Stimulated activated CD4-positive, alpha-beta T cell treated with anti-CD3 and anti-CD28 coated beads, Interleukin-12 subunit alpha, Interleukin-12 subunit beta, amount 100 ng/mL, for 48 hours (primary cell): ENCODE data around the gene HFE.
"Not testable (repeated sequence)": the region's sequence is repeated elsewhere in the genome, so short reads cannot be mapped to it uniquely, and the experiment has no call there.

Experiments
- DNase-seq, 3 donors: peaks; one replicate each; pipeline ENCODE4 v3.0.0-alpha.2; 2020; ENCODE audit warnings: low read depth in 2 of 3, low spot score in 1 of 3

HFE gene, protein sequence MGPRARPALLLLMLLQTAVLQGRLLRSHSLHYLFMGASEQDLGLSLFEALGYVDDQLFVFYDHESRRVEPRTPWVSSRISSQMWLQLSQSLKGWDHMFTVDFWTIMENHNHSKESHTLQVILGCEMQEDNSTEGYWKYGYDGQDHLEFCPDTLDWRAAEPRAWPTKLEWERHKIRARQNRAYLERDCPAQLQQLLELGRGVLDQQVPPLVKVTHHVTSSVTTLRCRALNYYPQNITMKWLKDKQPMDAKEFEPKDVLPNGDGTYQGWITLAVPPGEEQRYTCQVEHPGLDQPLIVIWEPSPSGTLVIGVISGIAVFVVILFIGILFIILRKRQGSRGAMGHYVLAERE

DNA sequence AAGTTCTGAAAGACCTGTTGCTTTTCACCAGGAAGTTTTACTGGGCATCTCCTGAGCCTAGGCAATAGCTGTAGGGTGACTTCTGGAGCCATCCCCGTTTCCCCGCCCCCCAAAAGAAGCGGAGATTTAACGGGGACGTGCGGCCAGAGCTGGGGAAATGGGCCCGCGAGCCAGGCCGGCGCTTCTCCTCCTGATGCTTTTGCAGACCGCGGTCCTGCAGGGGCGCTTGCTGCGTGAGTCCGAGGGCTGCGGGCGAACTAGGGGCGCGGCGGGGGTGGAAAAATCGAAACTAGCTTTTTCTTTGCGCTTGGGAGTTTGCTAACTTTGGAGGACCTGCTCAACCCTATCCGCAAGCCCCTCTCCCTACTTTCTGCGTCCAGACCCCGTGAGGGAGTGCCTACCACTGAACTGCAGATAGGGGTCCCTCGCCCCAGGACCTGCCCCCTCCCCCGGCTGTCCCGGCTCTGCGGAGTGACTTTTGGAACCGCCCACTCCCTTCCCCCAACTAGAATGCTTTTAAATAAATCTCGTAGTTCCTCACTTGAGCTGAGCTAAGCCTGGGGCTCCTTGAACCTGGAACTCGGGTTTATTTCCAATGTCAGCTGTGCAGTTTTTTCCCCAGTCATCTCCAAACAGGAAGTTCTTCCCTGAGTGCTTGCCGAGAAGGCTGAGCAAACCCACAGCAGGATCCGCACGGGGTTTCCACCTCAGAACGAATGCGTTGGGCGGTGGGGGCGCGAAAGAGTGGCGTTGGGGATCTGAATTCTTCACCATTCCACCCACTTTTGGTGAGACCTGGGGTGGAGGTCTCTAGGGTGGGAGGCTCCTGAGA, at the start of gene HFE:
Gene HFE (plus strand): TSS at position 146 of the 832 bp plus-strand sequence. CDS start 12 bp downstream, at position 158.
- DNase-seq = no peak

DNA sequence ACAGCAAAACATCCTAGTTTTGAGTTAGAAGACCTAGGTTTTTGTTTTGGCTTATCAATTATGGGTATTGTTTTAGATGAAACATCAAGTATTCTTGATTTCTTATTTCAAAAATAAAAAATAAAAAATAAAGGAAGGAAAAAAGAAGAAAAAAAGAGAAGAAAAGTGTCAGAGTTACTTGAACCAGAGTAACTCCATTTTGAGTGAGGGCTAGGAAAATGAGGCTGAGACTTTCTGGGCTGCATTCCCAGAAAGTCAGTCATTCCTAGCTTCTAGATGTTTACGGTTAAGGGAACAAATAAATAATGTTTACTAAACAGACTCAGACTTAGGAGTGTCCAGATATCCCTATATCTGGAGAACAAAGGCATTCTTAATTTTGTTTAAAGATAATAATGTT, 45.3 kb upstream of the HFE start:
- DNase-seq = no peak

DNA sequence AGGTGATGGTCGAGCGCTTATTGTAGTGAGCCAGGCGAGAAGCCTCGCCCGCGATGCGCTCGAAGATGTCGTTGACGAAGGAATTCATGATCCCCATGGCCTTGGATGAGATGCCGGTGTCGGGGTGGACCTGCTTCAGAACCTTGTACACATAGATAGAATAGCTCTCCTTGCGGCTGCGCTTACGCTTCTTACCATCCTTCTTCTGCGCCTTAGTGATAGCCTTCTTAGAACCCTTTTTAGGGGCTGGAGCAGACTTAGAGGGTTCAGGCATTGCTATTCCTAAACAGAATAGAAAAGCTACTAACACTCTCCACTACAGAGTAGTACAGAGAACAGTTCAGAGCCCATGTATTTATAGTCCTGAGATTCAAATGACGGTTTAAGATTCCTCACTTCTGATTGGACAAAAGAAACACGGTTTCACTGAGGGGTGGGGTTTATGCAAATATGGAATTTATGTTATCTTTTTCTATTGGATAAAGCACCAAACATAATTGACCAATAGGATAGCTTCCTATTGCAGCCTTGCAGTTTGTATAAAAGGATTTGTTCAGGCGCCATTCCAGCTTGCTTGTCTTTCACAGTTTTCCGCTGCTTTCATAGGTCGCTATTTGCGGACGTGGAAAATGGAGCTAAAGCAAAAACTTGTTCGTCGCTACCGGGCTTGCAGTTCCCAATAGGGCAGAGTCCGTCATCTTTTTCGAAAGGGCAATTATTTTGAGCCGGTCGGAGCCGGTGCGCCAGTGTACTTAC, 43.7 kb upstream of the HFE start:
- peak in 1 of 3 donors; percentile 62 for DNase-seq

DNA sequence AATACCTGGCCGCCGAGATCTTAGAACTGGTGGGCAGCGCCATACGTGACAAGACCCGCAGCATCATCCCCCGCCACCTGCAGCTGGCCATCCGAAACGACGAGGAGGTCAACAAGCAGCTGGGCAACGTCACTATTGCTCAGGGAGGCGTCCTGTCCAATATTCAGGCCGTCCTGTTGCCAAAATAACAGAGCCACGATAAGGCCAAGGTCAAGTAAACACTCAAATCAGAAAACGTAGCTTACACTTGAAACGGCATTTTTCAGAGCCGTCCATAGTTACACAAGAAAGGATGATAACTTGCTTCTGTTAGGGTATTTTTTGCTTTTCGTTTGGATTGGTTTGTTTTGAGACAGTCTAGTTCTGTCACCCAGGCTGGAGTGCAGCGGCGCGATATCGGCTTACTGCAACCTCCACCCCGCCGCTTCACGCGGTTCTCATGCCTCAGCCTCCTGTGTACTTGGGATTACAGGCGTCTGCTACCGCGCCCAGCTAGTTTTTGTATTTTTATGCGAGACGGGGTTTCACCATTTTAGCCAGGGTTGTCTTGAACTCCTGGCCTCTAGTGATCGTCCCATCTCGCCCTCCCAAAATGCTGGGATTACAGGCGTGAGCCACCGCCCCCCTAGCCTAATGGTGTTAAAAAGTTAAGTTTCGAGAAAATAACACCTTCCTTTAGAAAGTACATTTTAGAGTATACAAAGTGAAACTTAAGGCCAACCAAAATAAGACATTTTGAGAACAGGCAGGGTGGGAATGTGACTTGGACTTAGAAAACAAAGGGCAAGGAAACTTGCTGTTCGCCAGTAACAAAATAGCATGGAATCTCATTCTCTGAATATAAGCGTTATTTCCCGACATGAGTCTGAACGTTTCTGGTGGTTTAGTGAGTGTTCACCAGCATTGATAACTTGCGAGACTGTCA, 42.8 kb upstream of the HFE start:
- peak in 1 of 3 donors; percentile 31 for DNase-seq

DNA sequence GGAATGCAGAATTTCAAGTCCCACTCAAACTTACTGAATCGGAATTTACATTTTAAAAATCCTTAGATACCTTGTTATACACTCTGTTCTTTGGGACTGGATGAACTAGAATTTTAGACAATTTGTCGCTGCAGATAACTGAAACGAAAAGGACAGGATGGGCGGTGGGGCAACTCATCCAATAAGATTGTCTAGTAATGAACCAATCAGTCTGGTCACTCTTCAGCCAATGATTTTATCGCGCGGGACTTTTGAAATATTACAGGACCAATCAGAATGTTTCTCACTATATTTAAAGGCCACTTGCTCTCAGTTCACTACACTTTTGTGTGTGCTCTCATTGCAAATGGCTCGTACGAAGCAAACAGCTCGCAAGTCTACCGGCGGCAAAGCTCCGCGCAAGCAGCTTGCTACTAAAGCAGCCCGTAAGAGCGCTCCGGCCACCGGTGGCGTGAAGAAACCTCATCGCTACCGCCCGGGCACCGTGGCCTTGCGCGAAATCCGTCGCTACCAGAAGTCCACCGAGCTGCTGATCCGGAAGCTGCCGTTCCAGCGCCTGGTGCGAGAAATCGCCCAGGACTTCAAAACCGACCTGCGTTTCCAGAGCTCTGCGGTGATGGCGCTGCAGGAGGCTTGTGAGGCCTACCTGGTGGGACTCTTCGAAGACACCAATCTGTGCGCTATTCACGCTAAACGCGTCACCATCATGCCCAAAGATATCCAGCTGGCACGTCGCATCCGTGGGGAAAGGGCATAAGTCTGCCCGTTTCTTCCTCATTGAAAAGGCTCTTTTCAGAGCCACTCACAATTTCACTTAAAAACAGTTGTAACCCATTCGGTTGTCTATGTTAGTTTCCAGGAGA, 41.9 kb upstream of the HFE start:
- DNase-seq = peak in 2 of 3 donors; percentile 61 to 81

DNA sequence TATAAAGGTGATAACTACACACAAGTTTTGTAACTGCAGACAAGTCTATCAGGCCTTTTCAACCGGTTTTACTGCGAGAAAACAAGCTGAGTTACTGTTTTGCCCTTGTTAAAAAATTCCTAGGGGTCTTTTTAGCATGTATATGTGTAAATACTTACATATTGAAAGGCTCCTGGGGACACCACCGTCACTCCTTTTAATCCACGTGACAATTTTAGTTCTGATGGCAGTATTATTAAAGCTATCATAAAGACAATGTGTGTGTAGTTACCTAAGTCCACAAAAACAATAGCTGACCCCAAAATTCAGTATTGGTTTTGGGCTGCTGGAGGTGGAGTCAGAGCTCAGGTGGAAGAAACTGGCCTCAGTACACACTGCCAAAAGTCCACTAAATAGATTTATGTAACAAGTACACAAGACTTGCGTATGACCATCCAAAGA, 41.3 kb upstream of the HFE start:
- DNase-seq = no peak

DNA sequence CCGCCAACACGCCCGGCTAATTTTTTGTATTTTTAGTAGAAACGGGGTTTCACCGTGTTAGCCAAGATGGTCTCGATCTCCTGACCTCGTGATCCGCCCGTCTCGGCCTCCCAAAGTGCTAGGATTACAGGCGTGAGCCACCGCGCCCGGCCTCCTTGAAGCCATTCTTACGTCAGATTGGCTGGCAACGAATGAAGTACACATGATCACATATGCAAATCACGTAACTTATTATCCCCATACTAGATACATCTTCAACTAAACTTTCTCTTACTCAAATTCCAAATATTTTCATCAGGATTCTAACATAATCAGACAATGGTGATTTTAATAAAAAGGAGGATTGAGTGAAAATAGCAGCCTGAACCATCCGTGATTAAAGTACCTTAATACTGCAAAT, 39.9 kb upstream of the HFE start:
- DNase-seq = not testable (repeated sequence)

DNA sequence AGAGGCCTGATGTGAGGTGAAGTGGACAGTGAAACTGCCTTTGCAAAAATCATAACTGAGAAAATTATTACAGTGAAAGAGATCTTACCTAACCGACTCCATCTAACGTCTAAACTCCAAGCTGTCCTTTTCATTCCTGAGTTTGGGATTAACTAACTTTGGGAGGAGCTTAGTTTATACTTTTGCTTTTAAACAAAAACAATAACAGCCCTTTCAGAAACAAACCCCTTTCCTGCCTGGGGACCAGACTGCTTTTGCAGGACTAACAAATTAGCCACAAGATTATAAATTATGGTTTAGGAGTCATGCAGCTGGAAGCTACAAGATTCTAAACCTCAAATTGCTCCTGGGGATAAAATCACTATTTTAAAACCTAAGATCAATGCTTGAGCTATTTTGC, 38.6 kb upstream of the HFE start:
- no peak for DNase-seq

DNA sequence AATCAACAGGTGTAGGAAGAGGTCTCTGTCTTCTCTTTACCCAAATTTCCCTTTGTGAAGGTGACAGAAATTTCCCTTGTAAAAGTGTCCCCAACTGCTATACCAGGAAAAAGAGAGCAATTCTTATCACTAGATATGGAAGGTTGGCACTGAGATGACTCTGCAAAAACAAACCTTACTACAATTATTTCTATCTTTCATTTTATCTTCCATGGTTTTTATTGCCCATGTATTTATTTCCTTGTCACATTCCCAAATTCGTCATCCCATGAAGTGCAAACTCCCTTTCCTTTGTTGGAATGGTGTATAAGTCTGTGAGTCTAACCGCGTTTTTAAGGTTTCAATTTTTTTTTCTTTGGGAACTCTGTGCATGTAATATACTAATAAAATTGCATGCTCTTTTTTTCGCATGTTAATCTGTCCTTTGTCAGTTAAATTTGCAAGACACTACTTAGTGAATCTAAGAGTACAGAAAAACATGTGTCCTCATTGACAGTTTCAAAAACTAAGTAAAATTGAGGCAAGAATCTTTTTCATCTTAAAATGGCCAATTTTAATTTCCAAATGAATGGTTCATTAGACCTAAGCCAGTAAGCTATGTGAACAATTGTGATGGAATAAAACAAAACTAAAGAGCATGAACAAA, 35.4 kb upstream of the HFE start:
- no peak for DNase-seq

DNA sequence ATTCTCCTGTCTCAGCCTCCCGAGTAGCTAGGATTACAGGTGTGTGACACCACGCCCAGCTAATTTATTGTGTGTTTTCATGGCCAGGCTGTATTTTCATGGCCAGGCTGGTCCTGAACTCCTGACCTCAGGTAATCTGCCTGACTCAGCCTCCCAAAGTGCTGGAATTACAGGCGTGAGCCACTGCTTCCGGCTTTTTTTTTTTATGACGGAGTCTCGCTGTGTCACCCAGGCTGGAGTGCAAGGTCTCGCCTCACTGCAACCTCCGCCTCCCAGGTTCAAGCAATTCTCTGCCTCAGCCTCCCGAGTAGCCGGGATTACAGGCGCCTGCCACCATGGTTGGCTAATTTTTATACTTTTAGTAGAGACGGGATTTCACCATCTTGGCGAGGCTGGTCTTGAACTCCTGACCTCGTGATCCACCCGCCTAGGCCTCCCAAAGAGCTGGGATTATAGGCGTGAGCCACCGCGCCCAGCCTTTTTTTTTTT, 34.4 kb upstream of the HFE start:
- DNase-seq = not testable (repeated sequence)

DNA sequence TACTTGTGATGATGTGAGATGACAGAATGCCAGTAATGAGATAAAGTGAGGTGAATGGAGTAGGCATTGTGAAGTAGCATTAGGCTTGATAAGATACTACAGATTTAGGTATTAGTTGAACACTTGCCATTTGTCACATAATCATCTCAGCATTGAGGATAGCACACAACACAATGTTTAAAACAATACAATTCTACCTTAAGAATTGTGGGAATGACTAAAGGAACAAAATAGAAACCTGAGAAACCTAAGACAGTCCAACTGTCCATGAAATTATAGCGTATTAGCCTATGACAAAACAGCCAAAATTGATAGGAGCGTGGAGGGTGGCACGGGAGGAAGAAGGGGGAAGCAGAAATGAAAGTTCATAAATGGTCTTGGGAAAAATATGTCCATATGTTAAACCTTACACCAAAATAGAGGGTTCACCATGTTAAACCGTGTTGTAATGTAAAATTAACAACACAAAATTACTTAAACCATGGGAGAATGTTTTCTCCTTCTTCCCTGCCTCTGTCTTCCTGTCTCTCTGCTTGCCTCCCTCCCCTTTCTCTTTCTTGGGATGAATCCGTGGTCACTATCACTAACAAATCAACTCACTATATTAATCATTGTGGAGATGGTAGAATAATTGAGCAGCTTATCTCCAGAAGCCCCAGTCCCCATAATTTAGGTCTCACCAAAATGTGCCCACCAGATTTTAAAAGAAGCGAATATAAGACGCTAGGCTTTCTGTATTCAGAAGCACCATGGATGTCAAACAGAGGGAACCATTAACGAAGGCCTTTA, 33.0 kb upstream of the HFE start:
- DNase-seq = no peak

DNA sequence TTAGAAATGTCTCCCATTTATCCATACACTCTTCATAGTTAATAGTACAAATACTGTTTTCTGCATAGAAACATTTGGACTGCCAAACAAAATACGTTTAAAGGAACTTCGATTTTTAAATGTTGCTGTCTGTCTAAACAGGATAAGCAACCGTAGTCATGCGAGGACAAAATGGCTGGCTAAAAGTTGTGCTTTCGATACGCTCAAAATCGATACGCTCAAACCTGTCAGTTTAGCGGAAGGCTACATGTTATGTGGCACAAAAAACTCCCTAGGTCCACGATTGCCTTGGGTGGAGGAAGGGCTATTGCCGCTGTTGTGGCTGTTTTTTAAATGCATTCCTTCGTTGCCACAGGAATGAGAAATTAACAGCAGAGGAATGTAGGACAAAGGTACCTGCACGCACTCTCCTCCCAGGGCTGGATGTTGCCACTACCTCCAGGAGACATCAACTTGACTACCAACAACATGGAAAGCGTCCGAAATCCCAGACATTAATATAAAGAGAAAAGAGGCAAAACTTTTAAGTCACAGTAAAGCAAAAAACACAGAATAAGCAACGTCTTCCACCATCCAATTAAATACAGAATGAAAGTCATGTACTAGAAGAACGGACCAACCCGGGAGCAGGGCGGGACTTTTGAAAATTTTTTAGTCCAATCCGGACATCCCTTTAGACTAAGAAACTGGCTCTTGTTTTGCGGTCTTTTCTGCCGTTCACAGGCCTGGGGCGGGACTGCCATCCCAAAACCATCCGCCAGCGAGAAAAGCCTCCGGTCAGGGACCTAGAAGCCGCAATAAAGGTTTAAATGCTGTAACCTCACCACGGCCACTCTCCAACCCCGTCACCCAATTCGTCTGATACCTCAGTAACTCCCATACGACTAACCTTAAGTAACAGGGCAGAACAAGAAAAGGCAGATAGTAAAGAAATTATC, 32.2 kb upstream of the HFE start:
- DNase-seq = peak; percentile 73 to 88 (median 79)

DNA sequence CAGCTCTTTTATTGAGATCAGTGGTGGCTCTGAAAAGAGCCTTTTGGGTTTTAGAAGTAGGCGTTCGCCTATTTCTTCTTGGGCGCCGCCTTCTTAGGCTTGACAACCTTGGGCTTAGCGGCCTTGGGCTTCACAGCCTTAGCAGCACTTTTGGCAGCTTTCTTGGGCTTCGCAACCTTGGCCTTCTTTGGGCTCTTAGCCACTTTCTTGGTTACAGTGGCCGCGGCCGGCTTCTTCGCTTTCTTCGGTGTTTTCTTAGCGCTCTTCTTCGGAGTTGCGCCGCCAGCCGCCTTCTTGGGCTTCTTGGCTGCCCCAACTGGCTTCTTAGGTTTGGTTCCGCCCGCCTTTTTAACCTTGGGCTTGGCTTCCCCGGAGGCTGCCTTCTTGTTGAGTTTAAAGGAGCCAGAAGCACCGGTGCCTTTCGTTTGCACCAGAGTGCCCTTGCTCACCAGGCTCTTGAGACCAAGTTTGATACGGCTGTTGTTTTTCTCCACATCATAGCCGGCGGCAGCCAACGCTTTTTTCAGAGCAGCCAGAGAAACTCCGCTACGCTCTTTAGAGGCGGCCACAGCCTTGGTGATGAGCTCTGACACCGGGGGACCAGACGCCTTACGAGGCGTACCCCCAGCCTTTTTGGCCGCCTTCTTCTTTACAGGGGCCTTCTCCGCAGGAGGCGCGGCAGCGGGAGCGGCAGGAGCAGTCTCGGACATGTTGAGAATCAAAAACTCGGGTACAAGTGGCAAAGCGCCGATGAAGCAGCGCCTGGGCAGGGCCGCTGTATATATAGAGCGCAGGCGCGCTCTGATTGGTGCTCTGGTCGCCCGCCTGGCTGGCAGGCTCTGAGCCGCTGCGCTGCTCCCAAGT, 31.3 kb upstream of the HFE start:
- DNase-seq = peak; percentile 76 to 90 (median 89)

DNA sequence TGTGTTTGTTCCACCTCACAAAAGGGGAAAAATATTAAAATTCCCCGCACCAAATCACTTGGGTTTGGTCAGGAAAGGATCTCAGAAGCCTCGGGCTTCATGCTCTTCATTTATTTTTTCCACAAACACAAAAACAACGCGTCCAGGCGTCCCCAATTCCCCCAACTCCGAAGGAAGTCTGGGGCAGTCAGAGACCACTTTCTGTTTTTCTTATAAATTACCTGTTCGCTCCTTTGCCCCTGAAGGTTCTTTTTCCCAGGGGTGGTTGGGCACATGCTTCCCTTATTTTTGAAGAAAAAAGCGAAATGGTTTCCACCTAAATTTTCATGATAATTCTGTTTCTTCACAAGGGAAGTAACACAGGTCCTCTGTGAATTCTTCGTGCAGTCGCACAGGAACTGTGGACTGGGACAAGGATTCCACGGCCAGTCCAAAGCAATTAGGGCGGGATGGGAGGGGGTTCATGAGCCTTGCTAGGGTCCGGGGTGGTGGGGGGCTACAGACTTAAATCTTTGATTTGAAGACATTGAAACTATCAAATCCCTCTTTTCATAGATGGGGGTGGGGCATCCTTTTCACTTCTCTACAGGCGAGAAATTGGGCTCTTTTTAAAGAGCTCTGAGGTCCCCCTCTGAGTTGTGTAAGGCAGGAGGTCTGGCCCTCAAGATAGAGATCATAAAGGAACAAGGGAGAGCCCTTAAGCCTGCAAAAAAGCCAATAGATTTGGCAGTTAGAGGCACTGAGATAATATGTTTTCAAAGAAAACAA, 30.5 kb upstream of the HFE start:
- peak in 1 of 3 donors; percentile 31 for DNase-seq

DNA sequence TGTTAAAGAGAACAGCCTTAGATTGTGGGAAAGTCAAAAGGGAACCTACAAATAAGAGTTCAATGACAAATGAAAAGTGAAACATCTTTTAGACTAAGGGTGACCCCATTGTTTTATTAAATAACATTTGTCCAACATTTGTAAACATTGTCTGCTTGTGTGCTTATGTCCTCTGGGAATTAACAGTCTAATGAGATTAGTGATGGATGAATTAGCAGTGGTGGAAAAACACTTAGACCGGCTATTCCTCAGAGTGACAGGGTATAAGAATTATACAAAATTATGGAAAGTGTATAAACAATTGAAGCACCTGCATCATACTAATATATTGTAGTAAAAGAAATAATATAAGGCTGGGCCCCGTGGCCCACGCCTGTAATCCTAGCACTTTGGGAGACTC, 29.3 kb upstream of the HFE start:
- DNase-seq = no peak
